HG02763 (cell line): ENCODE results near the gene PLXNA1.

Experiments used
- ATAC-seq: cut with Tn5 transposase; IDR thresholded peaks from one replicate; pipeline ENCODE4 v1.9.1; 2021; ENCODE audit warnings: mild to moderate bottlenecking, moderate library complexity; ENCODE audit not compliant: unreplicated experiment

Gene PLXNA1

GRCh38 chr3:126985132-126985985 lies 2.4 kb downstream of the PLXNA1 start:
- no peak for ATAC-seq

- no peak for ATAC-seq
Observed at GRCh38 chr3:126986001-126986400, 3.1 kb downstream of the PLXNA1 start.

- ATAC-seq: no peak
Observed at GRCh38 chr3:126987129-126987528, 4.2 kb downstream of the PLXNA1 start.

- no peak for ATAC-seq
Observed at GRCh38 chr3:126987596-126987995, 4.7 kb downstream of the PLXNA1 start.

GRCh38 chr3:126988451-126989021 lies 5.6 kb downstream of the PLXNA1 start:
- no peak for ATAC-seq

GRCh38 chr3:126989316-126990023 lies 6.6 kb downstream of the PLXNA1 start:
- ATAC-seq: no peak

GRCh38 chr3:126990024-126990700 lies 7.2 kb downstream of the PLXNA1 start:
- ATAC-seq: no peak

GRCh38 chr3:126990890-126991289 lies 8.0 kb downstream of the PLXNA1 start:
- ATAC-seq: no peak

- ATAC-seq: no peak
Observed at GRCh38 chr3:126991366-126992200, 8.7 kb downstream of the PLXNA1 start.

GRCh38 chr3:126992216-126992615 lies 9.3 kb downstream of the PLXNA1 start:
- no peak for ATAC-seq

GRCh38 chr3:126992776-126993175 lies 9.9 kb downstream of the PLXNA1 start:
- ATAC-seq: no peak

- ATAC-seq: no peak
Observed at GRCh38 chr3:126993436-126993835, 10.5 kb downstream of the PLXNA1 start.

GRCh38 chr3:126994661-126995245 lies 11.8 kb downstream of the PLXNA1 start:
- ATAC-seq: no peak

GRCh38 chr3:126995254-126995780 lies 12.4 kb downstream of the PLXNA1 start:
- no peak for ATAC-seq

- no peak for ATAC-seq
Observed at GRCh38 chr3:126995926-126996512, 13.1 kb downstream of the PLXNA1 start.

GRCh38 chr3:126996905-126997304 lies 14.0 kb downstream of the PLXNA1 start:
- no peak for ATAC-seq

- no peak for ATAC-seq
Observed at GRCh38 chr3:126997455-126998038, 14.6 kb downstream of the PLXNA1 start.

GRCh38 chr3:126998320-126998719 lies 15.4 kb downstream of the PLXNA1 start:
- ATAC-seq: no peak

- ATAC-seq: no peak
Observed at GRCh38 chr3:126998728-126999127, 15.8 kb downstream of the PLXNA1 start.
